ENCODE data around the gene ZNF154.
"Not testable (repeated sequence)": the region's sequence is repeated elsewhere in the genome, so short reads cannot be mapped to it uniquely, and the experiment has no call there.

Gene ZNF154

GRCh38 chr19:57708641-57709361, at the start of gene ZNF154:
TSS of gene ZNF154 (minus strand) at chr19:57709204. CDS start at chr19:57708971, 233 bp downstream.
- DNase-seq, result peak; percentile 32 to 40

DNA sequence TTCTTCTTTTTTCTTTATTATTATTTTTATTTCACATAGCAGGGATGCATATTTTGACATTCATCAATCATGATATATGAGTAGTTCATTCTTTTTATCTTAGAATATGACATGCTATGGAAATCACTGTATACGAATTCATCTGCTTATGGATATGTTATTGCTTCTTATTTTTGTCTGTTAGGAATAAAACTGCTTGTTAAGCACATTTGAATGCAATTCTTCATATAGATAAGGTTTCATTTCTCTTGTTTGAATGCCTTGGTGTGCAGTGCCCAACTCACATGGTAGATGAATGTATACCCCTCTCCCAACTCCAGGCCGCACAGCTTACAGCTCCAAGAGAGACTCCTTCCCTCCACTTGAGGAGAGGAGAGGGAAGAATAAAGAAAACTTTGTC, 48.9 kb upstream of the ZNF154 start:
- DNase-seq, result no peak

DNA sequence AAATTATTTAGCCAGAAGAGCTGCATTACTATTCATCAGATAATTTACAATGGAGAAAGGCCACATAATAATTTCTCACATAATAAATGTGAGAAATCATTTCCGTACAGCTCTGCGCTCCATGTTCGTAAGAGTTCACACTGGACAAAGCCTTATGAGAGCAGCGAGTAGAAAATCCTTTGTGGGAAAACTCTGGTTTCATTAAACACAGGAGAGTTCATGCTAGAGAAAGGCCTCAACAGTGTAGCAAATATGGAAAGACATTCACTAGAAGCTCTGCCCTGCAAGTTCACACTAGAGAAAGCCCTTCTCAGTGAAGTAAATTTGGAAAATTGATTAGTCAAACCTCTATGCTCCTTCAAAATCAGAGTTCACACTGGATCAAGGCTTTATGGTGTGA, 46.0 kb upstream of the ZNF154 start:
- no peak for DNase-seq

GRCh38 chr19:57754091-57754673, 45.2 kb upstream of the ZNF154 start:
- DNase-seq, result no peak

GRCh38 chr19:57748029-57748428, 39.0 kb upstream of the ZNF154 start:
- no peak for DNase-seq

DNA sequence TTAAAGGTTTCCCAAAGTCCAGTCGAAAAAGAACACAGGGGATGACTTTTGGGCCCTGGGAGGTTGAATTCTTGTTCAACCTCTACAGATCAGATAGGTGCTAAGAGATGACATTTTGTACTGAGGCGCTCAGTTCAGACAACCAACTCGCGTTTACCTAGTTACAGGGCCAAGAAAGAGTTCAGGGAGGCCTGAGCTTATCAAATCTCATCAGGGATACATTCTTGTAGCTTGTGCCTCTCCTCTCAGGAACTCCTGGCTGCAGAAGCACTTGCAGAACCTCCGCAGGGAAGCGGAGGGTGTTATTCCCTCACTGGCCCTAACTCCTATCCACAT, 38.4 kb upstream of the ZNF154 start:
- DNase-seq, result no peak

DNA sequence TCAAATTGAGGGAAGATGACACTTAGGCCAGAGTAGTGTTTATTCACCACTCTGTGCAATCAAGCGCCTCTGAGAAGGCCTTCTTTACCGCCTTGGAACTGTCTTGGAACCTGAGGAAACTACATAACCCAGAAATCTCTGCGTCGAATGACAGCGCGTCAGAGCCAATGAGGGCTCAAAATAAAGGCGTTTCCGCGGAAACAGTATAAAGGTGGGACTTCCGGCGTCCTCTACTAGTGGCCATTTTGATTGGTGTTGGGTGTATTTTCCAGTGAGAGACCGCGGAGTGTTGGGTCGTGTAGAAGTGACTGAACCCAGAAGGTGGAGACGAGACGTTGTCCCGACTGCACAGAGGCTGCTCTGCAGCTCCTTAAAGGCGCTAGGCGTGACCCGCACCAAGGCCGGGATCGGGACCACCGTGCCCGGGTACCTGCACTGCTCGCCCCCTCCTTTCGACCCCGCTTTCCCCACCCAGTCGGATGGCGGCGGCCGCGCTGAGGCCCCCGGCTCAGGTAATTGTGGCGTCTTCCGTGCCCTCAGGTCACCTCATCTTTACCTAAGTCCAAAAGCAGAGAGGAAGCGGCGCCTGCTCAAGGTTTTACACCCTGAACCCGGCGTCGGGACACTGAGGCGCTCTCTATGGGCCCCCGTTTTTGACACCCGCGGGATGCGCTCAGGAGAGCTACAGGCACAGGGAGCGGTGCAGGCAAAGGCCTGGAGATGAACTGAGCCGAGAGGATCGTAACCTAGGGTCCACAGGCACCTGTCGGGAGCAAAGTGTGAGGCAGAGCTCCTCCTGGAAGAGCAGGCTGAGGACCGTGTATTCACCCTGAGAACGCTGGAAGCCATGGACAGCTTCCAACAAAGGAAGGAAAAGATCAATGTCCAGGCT, 37.8 kb upstream of the ZNF154 start, which contains the start of gene ZNF776:
Gene ZNF776 (plus strand): TSS at position 236 of the 892 bp plus-strand sequence. CDS start 244 bp downstream, at position 480.
- peak; percentile 79 to 81 for DNase-seq

GRCh38 chr19:57738770-57739169, 29.8 kb upstream of the ZNF154 start:
- DNase-seq, result not testable (repeated sequence)

DNA sequence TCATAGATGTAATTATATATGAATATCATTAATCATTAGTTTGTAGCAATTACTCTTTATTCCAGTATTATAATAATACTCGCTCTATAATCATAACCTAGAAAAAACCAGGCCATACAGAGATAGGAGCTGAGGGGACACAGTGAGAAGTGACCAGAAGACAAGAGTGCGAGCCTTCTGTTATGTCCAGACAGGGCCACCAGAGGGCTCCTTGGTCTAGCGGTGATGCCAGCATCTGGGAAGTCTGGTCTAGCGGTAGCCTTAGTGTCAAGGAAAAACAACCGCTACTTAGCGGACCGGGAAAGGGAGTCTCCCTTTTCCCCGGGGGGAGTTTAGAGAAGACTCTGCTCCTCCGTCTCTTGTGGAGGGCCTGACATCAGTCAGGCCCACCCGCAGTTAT, 29.3 kb upstream of the ZNF154 start:
- peak; percentile 54 to 63 for DNase-seq

DNA sequence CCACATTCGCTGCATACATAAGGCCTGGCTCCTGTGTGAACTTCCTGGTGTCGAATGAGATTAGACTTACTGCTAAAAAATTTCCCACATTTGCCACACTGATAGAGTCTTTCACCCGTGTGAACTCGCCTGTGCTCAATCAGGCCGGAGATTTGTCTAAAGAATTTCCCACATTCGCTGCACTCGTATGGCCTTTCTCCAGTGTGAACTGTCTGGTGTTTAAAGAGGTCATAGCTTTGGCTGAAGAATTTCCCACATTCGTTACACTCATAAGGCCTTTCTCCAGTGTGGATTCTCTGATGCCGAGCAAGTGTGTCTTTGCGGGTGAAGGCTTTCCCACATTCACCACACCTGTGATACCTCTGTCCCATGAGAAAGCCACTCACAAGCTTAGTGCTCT, 11.9 kb upstream of the ZNF154 start:
- no peak for DNase-seq

DNA sequence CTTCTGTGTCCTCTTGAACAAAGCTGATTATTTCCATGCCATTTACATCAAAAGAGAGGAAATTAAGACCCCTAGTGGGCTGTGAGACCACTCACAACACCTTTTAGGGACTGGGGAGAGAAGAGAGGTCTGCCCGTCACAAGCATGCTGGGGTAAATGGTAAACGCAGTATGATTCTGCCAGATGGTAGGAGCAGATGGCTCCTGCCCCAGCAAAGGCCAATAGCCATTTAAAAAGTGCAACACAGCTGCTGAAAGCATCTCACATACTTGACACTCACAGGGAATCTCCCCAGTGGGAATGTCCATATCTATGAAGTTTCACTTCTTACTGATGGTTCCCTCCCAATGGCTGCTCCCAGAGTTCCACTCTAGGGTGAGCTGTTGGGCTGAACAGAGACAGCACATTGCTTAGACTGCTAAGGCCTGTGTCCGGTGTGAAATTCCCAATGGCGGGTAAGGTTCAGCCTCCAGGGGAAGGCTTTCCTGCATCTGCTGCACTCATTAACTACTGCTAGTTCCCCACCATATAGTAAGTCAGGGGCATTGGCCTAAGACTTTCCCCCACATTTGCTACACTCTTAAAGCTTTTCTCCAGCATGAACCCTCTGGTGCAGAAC, 11.0 kb upstream of the ZNF154 start:
- DNase-seq, result peak in 1 of 2 experiments; percentile 7

- peak in 1 of 2 experiments; percentile 1 for DNase-seq
These were observed 10.4 kb upstream of the ZNF154 start for GRCh38 chr19:57719424-57719823.

- DNase-seq, result no peak
These were observed 3.2 kb upstream of the ZNF154 start for GRCh38 chr19:57712222-57712621.

DNA sequence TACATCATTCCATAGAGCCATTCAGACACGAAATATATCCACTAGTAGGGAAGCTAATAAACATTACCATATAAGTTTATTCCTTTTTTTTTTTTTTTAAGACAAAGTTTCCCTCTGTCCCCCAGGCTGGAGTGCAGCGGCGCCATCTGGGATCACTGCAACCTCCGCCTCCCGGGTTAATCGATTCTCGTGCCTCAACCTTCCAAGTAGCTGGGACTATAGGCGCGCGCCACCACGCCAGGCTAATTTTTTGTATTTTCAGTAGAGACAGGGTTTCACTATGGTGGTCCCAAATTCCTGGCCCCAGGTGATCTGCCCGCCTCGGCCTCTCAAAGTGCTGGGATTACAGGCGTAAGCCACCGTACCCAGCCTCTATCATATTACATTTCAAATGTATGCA, 612 bp upstream of the ZNF154 start:
- no peak for DNase-seq

DNA sequence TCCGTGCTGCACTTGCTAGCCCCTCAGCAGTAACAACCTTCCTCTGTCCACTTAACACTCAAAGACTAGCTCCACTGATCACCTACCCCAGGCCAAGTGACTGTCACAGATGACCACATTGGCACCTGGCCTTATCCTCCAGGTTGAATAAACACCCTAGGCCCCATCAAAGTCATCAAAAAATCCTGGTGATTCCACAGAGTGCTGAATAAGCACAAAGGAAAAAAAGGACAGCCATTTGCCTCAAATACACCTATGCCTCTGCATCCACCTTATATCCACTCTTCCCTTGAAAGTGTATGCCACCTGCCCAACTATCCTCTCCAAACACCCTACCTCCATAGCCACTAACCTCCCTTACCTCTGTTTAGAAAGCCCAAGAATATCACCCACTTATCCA, 2.7 kb downstream of the ZNF154 start:
- no peak for DNase-seq

- DNase-seq, result no peak
These were observed 7.4 kb downstream of the ZNF154 start for GRCh38 chr19:57701625-57702024.

DNA sequence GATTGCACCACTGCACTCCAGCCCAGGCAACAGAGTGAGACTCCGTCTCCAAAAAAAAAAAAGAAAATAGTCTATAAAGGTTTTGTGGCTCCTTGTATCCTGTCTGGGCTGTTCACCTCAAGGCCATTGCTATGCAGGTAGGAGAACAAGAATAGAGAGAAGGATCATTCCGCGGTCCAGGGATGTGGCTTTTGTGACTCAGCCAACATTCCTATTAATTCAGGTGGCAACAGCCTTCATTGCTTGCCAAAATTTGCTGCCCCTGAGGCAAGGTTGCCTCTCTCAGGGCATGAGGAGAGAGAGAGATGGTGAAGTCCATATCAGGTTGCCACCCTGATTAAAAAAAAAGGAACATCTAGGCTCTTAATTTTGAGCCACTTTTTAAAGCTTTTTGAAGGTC, 19.3 kb downstream of the ZNF154 start:
- DNase-seq, result no peak

DNA sequence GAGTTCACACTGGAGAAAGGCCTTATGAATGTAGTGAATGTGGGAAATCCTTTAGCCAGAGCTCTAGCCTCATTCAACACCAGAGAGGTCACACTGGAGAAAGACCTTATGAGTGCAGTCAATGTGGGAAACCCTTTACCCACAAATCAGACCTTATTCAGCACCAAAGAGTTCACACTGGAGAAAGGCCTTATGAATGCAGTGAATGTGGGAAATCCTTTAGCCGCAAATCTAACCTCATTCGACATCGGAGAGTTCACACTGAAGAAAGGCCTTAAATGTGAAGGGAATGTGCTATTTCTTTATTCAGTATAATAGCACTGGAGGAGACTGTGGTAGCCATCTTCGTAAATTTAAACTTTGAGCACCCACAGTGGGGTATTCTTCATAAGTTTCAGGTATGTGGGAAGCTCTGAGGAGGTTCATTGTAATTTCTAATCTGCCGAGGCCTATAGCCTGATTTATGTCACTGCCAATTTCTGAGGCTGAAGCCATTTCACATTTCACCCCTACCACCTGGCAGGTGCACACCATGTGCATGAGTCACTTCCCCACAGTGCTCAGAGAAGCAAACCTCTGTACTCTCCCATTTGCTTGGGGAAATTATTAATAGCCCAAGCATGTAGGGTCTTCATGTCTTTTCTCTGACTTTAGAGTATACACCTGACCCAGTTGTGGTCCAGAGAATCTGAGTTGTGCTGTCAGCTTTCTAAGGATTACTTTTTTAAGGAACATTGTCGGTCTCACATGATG, 20.8 kb downstream of the ZNF154 start:
- DNase-seq, result no peak

- no peak for DNase-seq
These were observed 21.5 kb downstream of the ZNF154 start for GRCh38 chr19:57687363-57688010.

DNA sequence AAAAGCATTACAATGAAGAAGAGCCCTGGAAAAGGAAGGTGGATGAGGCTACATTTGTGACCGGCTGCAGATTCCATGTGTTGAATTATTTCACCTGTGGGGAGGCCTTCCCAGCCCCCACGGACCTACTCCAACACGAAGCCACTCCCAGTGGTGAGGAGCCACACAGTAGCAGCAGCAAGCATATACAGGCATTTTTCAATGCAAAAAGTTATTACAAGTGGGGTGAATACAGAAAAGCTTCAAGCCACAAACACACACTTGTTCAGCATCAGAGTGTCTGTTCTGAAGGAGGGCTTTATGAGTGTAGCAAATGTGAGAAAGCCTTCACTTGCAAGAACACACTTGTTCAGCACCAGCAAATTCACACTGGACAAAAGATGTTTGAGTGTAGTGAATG, 22.3 kb downstream of the ZNF154 start:
- DNase-seq, result no peak

- no peak for DNase-seq
These were observed 26.7 kb downstream of the ZNF154 start for GRCh38 chr19:57682226-57682766.

GRCh38 chr19:57675881-57676280, 33.1 kb downstream of the ZNF154 start:
- no peak for DNase-seq

Data from activated T-cell treated with anti-CD3 and anti-CD28 coated beads, Interleukin-2, amount 50 U/mL, for 48 hours (primary cell).